ENCODE measurements around the gene NHSL2.
"Not testable (repeated sequence)": the region's sequence is repeated elsewhere in the genome, so short reads cannot be mapped to it uniquely, and the experiment has no call there.

NHSL2 gene

GRCh38 chrX:72045552-72046277 is 135.1 kb downstream of the NHSL2 start:
- DNase-seq: no peak

- DNase-seq: no peak
Measured at GRCh38 chrX:72046447-72046846, 135.8 kb downstream of the NHSL2 start.

GRCh38 chrX:72048510-72049455 is 138.1 kb downstream of the NHSL2 start:
- DNase-seq: no peak

GRCh38 chrX:72050011-72050410 is 139.4 kb downstream of the NHSL2 start:
- no peak for DNase-seq

- no peak for DNase-seq
Measured at GRCh38 chrX:72051589-72051988, 140.9 kb downstream of the NHSL2 start.

- DNase-seq: peak; percentile 4
Measured at GRCh38 chrX:72052415-72053090, 141.9 kb downstream of the NHSL2 start.

GRCh38 chrX:72053508-72053907 is 142.9 kb downstream of the NHSL2 start:
- DNase-seq: no peak

GRCh38 chrX:72054779-72055489 is 144.3 kb downstream of the NHSL2 start:
- DNase-seq: no peak

GRCh38 chrX:72057331-72057730 is 146.7 kb downstream of the NHSL2 start:
- no peak for DNase-seq

- DNase-seq: no peak
Measured at GRCh38 chrX:72057849-72058248, 147.2 kb downstream of the NHSL2 start.

- not testable (repeated sequence) for DNase-seq
Measured at GRCh38 chrX:72058346-72058745, 147.7 kb downstream of the NHSL2 start.

GRCh38 chrX:72060196-72060920 is 149.7 kb downstream of the NHSL2 start:
- DNase-seq: no peak

GRCh38 chrX:72060921-72061490 is 150.4 kb downstream of the NHSL2 start:
- DNase-seq: no peak

- DNase-seq: no peak
Measured at GRCh38 chrX:72062916-72063315, 152.3 kb downstream of the NHSL2 start.

GRCh38 chrX:72069350-72070160 is 158.9 kb downstream of the NHSL2 start:
- no peak for DNase-seq

- DNase-seq: no peak
Measured at GRCh38 chrX:72071213-72071612, 160.6 kb downstream of the NHSL2 start.

GRCh38 chrX:72073633-72074032 is 163.0 kb downstream of the NHSL2 start:
- DNase-seq: no peak

GRCh38 chrX:72078411-72078810 is 167.8 kb downstream of the NHSL2 start:
- no peak for DNase-seq

GRCh38 chrX:72079607-72080006 is 169.0 kb downstream of the NHSL2 start:
- DNase-seq: no peak

GRCh38 chrX:72080150-72080549 is 169.5 kb downstream of the NHSL2 start:
- no peak for DNase-seq

GRCh38 chrX:72080800-72081199 is 170.2 kb downstream of the NHSL2 start:
- DNase-seq: no peak

Data from amniotic stem cell (primary cell).